ENCODE results near the gene SLC22A12.

SLC22A12 gene

DNA sequence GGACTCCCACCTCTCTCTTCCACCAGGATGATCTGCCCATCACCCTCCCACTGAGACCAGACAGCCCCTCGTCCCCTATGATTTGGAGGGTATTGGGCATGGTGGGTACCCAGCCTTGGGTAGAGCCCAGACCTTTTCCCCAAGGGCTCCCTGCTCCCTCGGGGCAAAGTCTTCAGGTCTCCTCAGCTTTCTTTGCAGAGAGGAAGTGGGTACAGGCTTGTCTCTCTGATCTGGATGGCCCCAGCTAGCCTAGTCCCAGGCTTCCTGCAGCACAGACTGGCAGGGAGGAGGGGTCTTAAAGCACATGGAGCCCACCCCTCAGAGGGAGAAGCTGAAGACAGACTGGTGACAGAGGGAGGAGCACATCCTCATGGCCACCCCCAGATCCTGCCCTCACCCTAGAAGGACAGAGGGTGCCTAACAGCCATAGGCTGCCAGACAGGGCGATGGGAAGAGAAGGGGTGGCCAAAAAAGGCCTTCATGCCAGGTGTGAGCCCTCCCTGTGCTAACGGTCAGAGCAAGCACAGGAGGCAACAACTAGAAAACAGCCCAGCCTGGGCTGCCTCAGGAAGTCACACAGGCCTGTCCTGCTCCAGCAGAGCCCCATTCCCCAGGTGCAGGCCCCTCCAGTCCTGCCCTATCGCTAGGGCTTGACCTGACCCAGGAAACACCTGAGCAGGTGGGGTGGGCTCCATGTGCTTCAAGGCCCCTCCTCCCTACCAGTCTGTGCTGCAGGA, 30.4 kb downstream of the SLC22A12 start:
- TF ChIP-seq, protein P1, sequence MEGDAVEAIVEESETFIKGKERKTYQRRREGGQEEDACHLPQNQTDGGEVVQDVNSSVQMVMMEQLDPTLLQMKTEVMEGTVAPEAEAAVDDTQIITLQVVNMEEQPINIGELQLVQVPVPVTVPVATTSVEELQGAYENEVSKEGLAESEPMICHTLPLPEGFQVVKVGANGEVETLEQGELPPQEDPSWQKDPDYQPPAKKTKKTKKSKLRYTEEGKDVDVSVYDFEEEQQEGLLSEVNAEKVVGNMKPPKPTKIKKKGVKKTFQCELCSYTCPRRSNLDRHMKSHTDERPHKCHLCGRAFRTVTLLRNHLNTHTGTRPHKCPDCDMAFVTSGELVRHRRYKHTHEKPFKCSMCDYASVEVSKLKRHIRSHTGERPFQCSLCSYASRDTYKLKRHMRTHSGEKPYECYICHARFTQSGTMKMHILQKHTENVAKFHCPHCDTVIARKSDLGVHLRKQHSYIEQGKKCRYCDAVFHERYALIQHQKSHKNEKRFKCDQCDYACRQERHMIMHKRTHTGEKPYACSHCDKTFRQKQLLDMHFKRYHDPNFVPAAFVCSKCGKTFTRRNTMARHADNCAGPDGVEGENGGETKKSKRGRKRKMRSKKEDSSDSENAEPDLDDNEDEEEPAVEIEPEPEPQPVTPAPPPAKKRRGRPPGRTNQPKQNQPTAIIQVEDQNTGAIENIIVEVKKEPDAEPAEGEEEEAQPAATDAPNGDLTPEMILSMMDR (conservative IDR thresholded peaks at IDR 0.05; ENCODE audit: low read length), result no peak
- no peak overlapping the region for H3K4me3 ChIP-seq (ENCODE audit: low read length)
- no peak for DNase-seq (ENCODE audit: low read depth)

DNA sequence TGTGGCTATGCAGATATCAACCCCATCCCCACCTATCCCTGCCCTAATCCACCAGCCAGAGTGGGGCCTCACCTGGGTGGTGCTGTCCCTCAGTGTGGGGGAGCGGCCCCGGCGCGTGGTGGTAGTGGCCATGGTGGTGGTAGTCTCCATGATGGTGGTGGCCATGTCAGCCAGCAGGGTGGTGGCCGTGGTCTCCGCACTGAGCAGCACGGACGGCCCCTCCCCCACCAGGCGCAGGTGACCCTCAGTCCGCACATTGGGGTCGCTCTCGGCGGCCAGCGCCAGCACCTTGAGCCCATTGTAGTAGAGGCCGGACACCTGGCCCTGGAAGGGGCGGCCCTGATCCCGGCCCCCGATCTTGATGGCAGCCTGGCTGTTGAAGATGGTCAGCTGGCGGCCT, 31.7 kb downstream of the SLC22A12 start:
- DNase-seq (ENCODE audit: low read depth), result no peak
- TF ChIP-seq, protein P1 (conservative IDR thresholded peaks at IDR 0.05; ENCODE audit: low read length), result no peak

DNA sequence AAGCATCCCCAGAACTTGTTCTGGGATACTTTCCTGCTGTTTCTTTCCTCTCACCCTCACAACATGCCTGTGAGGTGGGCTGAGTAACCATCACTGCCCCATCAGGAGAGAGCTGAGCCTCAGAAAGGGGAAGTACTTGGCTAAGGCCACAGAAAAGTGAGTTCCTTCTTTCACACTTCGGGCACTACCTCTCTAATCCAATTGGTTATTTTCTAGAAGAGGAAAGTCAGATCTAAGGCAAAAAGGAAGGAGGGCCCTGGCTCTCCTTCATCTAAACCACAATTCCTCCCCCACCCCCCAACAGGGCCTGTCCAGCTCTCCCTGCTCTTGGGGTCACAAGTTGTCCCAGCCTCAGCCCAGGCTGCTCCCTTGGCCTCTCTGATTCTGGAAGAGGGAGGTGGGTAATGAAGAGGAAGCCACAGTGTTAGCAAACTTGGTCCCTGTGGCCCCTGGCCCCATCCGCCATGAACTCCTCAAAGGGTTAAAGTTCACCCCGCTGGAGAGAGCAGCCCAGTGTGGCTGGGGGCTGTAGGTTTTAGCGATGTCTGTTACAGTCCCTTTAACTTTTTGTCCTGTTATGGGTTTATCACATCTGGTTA, 34.0 kb downstream of the SLC22A12 start:
- TF ChIP-seq, protein P1 (conservative IDR thresholded peaks at IDR 0.05; ENCODE audit: low read length), result no peak
- H3K4me3 ChIP-seq (ENCODE audit: low read length), result no peak overlapping the region
- DNase-seq (ENCODE audit: low read depth), result no peak

More for the DNA sequence above, 31.7 kb downstream of the SLC22A12 start:
- H3K4me3 ChIP-seq (ENCODE audit: low read length), result no peak overlapping the region

DNA sequence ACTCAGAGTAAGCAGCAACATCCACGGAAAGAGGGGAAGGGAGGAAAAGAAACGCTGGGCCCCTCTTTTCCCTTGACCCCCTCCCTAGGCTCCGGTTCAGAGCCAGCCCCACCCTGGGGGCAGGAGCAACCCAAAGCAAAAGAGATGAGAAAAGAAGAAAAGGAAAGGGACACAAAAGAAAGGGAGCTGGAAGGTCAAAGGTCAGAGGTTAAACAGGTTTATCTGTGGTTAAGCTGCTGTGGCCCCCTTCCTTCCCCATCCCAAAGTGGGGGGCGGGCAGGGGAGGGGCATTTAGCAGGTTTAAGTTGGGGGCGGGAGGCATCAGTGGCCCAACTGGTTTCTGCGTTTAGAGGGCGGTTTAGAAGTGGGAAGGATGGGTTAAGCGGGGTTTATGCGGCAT, 35.6 kb downstream of the SLC22A12 start:
- H3K4me3 ChIP-seq (ENCODE audit: low read length), result no peak overlapping the region
- TF ChIP-seq, protein P1 (conservative IDR thresholded peaks at IDR 0.05; ENCODE audit: low read length), result no peak
- no peak for DNase-seq (ENCODE audit: low read depth)

DNA sequence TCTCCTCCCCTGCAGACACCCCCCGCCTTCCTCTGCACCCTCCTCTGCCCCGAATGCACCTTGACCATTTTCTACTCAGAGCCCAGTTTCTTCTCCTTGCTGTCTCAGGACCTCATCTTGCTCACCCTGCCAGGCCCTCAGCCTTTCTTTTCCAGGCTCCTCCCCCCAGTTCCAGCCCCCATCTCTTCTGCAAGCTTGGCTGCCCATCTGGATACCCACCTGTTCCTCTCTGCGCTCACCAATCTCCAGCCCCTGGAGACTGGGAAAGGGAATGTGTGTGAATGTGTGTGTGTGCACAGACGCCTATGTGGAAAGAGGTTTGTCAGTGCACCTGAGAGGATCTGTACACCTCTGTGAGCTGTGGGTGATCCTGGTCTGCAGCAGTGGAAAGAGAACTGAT, 36.4 kb downstream of the SLC22A12 start:
- TF ChIP-seq, protein P1 (conservative IDR thresholded peaks at IDR 0.05; ENCODE audit: low read length), result no peak
- no peak overlapping the region for H3K4me3 ChIP-seq (ENCODE audit: low read length)
- no peak for DNase-seq (ENCODE audit: low read depth)

DNA sequence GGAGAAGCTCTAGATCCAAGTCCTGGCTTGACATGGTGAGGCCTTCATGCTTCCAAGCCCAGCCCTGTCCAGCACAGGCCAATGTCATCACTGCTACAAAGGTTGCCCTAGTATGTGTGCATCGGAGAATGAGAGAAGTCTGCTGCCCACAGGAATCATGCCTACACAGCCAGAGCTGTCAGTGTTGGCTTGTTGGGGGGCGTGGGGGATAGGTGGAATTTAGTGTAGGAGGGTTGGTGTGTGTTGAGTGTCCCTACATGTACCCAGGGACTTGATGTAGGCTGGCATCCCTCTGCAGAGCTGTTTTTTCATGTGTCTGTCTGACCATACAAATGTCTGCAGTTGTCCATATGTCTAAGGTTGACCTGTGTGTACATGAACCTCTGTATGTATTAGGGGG, 37.6 kb downstream of the SLC22A12 start:
- no peak for DNase-seq (ENCODE audit: low read depth)
- H3K4me3 ChIP-seq (ENCODE audit: low read length), result no peak overlapping the region
- TF ChIP-seq, protein P1 (conservative IDR thresholded peaks at IDR 0.05; ENCODE audit: low read length), result no peak

DNA sequence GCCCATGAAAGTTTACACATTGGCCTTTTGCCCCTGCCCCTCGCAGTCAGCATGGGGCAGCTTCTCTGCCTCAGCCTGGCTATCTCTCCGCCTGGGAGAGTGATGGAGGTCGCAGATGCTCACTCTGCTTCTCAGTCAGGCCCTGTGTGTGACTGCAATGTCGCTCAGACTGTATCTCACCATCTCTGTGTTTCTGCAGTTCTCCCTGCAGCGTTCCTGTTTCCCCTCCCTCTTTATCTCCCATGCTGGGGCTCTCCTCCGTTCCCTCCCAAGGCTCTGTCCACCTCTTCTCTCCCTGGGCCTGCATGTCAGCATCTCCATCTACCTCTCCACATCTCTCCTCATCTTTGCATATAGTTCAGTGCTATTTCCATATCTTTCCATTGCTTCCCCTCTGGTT, 38.1 kb downstream of the SLC22A12 start:
- no peak overlapping the region for H3K4me3 ChIP-seq (ENCODE audit: low read length)
- TF ChIP-seq, protein P1 (conservative IDR thresholded peaks at IDR 0.05; ENCODE audit: low read length), result no peak
- no peak for DNase-seq (ENCODE audit: low read depth)

Measured in AG10803 (cell line).